ENCODE results near the gene RELN.
"Not testable (repeated sequence)": the region's sequence is repeated elsewhere in the genome, so short reads cannot be mapped to it uniquely, and the experiment has no call there.

Gene RELN

DNA sequence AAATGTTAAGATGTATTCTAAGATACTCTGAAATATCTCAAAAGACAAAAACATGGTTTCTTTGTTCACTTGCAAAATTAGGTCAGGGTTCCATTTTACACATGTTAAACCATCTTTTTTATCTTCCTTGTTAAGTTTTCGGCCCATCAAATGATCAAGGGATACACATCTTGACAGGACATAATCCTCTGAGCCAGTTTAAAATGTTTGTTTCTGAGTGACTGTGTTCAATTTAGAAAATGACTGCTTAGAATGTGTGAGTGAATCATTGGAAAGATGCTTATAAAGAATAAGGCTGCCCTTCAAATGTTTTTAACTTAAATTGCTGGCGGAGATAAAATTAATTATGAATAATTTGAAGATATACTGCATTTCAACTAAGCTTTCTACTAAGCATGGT lies 447.5 kb downstream of the RELN start:
- DNase-seq = no peak

- DNase-seq = no peak
Measured at GRCh38 chr7:103541026-103541425, 448.4 kb downstream of the RELN start.

DNA sequence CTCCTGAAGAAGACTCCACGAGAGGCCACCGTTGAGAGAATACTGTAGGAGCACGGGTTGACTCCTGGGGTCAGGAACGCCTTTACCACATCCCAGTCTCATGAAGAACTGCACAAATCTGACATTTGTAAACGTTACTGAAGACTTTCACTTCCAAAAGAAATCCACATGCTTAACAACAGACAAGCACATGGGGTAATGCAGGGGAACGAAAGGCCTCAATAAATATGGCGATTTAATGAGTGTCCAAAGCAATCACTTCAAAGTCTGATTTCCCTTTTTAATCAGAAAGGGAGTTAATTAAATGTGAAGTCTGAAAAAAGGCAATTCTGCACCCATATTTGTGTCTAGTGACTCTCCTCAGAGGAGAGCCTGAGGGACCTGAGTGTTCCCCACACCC lies 449.1 kb downstream of the RELN start:
- no peak for DNase-seq

GRCh38 chr7:103539875-103540274 lies 449.6 kb downstream of the RELN start:
- DNase-seq = no peak

GRCh38 chr7:103538964-103539709 lies 450.3 kb downstream of the RELN start:
- no peak for DNase-seq

DNA sequence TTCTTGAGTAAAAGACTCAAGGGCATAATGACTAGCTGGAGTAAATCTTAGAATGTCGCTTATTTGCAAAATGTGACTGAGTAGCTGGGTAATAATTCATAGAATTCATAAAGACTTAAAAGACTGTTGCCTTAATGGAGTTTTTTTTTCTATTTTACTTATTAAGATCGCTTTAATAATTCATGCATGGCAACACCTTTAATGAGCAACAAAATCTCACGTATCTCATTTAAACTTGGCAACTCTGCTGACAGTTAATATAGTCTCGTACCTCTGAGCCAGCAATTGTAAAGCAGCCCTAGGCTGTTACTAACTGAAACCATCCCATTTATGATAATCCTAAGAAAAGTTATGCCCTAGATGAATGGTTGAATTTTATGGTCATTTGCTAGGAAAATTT lies 455.7 kb downstream of the RELN start:
- no peak for DNase-seq

DNA sequence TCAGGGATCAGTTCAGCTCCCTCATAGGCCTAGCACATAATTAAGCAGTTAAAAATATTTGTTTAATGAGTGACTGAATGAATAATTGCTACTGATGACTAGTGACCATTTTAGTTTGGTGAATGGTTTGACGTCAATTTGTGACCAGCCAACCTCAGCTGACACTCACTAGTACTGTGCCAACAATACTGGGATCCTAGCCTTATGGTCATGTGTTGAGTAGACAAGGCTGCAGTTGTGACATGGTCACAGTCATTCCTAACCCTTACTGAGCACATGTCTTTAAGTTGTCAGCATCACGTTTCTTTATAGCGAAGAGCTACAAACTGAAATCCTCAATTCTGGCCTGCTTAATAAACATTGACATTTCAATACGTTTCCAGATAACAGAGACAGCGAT lies 456.5 kb downstream of the RELN start:
- no peak for DNase-seq

GRCh38 chr7:103528152-103528551 lies 461.3 kb downstream of the RELN start:
- DNase-seq = no peak

DNA sequence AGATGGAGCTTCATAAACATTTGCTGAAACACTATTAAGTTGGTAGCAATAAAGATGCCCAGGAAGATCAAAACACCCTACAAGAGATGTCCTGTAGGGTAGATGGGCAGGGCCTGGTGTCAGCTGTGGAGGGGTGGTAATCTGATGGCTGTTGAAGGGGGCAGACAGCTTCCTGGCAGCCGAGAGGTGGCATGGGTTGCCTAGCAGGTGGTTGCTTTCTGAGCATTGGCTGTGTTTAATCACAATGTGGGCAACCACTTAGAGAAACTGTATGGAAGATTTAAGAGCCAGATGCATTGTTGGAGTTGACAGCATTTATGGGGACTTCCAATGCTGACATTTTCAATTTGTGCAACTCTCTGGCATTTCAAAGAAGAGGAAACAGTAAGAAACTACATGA lies 463.5 kb downstream of the RELN start:
- no peak for DNase-seq

- DNase-seq = peak; percentile 55
Measured at GRCh38 chr7:103524042-103524907, 465.2 kb downstream of the RELN start.

- DNase-seq = no peak
Measured at GRCh38 chr7:103521937-103522336, 467.5 kb downstream of the RELN start.

DNA sequence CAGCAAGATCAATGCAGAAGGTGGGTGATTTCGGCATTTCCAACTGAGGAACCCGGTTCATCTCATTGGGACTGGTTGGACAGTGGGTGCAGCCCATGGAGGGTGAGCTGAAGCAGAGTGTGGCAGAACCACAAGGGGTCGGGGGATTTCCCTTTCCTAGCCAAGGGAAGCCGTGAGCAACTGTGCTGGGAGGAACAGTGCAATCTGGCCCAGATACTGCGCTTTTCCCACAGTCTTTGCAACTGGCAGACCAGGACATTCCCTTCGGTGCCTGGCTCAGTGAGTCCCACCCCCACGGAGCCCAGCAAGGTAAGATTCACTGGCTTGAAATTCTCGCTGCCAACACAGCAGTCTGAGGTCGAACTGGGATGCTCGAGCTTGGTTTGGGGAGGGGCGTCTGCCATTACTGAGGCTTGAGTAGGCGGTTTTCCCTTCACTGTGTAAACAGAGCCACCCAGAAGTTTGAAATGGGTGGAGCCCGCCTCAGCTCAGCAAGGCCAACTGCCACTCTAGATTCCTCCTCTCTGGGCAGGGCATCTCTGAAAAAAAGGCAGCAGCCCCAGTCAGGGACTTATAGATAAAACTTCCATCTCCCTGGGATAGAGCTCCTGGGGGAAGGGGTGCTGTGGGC lies 484.8 kb downstream of the RELN start:
- no peak for DNase-seq

- DNase-seq = no peak
Measured at GRCh38 chr7:103501206-103501605, 488.3 kb downstream of the RELN start.

DNA sequence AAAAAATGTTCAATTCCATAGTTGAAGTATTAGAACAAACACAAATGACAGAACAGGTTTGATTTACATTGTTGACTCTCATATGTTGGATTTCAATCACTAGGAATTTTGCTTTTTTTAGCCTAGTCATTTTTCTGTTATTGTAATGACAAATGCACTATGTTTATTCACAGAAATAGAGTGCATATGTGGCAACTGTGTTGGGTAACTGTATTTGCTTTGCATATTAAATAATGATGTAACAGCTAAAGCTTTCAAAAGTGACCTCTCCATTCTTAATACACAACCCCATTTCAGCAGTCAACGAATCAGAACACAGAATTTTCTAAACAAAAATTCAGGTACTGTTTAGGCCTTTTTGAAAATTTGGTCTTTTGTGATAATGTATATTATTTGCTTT lies 489.5 kb downstream of the RELN start:
- DNase-seq = no peak

DNA sequence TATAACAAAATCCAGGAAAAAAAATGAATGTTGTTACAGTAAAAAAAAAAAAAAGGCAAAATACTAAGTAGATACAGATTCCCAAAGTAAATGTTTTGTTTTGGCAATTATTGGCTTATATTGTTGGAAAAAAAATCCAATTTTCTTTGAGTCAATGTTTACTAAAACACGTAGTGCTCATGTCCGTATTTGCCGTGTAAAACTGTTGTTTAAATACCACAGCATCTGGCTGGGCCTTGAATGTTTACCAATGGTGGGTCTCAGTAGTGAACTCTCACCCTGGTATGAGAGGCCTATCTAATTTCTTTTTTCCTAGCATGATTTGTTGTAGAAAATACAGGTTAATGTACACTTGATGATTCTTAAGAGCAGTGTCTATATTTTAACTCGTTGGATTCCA lies 502.0 kb downstream of the RELN start:
- no peak for DNase-seq

DNA sequence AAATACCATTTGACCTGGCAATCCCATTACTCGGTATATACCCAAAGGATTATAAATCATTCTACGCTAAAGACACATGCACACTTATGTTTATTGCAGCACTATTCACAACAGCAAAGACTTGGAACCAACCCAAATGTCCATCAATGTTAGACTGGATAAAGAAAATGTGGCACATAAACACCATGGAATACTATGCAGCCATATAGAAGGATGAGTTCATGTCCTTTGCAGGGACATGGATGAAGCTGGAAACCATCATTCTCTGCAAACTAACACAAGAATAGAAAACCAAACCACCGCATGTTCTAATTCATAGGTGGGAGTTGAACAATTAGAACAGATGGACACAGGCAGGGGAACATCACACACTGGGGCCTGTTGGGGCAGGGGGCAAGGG lies 502.6 kb downstream of the RELN start:
- not testable (repeated sequence) for DNase-seq

DNA sequence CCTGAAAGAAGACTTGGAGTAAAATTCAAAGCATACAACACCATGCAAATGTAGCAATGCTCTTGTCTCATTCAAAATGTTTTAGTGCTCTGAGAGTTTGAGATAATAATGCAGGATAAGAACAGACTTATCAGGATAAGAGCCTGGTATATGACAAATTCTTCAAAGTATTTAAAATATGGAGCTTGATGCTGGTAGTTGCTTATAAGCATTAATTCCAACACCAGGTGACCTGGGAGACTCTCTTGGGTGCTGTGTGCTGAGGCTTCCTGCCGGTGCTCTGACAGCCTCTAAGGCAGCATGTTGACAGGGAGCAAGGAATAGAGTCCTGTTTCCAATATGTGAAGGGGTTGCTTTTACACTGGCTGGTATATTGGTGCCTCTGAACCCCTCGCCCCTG lies 508.7 kb downstream of the RELN start:
- DNase-seq = no peak

GRCh38 chr7:103474956-103475355 lies 514.5 kb downstream of the RELN start:
- DNase-seq = no peak

- DNase-seq = no peak
Measured at GRCh38 chr7:103469095-103469948, 520.1 kb downstream of the RELN start.

GRCh38 chr7:103466814-103467213 lies 522.6 kb downstream of the RELN start:
- DNase-seq = no peak

DNA sequence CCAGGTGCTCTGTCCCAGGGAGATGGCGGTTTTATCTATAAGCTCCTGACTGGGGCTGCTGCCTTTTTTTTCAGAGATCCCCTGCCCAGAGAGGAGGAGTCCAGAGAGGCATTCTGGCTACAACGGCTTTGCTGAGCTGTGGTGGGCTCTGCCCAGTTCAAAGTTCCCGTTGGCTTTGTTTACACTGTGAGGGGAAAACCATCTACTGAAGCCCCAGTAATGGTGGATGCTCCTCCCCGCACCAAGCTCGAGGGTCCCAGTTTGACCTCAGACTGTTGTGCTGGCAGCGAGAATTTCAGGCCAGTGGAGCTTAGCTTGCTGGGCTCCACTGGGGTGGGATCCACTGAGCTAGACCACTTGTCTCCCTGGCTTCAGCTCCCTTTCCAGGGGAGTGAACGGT lies 527.1 kb downstream of the RELN start:
- no peak for DNase-seq

DNA sequence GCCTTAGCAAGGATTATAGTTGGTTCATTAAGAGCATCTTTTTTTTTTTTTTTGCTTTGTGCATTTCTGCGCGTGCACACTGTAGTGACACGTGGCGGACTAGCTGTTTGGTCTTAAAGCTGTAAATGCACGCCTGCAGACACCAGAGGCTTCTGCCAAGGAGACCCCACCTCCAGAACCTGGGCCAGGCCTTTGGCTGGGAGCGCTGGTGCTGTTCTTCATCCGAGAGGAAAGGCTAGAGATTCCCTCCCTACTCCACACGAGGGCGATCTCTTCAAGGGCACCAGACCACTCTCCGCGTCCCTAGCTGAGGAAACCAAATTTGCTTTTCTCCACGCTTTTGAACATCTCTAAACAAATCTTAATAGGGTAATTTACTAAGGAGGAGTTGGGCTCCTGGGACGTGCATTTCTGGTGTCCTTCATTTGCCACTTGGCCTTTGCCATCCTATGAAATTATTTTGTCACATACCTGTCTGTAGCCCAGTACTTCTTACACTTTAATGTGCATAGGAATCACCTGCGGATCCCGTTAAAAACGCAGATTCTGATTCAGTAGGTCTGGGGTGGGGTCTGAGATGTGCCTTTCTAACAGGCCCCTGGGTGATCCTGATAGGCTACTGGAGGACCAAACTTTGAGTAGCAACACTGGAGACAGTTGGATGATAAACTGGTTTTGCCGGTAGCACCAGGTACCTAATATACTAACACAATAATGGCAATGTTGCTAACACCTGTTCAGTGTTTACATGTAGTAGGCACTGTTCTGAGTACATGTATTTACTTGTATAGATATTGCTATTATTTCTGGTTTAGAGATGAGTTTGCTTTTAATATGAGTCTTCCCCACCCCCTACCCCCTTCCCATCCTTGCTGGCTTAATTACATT lies 542.1 kb downstream of the RELN start:
- peak; percentile 84 for DNase-seq

Measured in NCI-H82 (cell line).